Esophagus muscularis mucosa (tissue), 4 donors: Measurements from ENCODE around the gene RFC5. TPM values are rescaled to one million over a fixed set of nuclear protein-coding genes. Genes with fewer than 3 reads are reported as not detected.

ENCODE experiments used
- DNase-seq: peaks from one replicate; pipeline ENCODE4 v3.0.0-alpha.2; 2017; ENCODE audit errors: extremely low spot score
- H3K27ac ChIP-seq, 4 donors: fragments of 200-600 bp; sonication (generic); replicated peaks in 1 of 4; 1 replicate in 3 of 4; 2 replicates in 1 of 4; pipeline ENCODE4 v1.5.1; 2016 to 2019; ENCODE audit warnings: mild to moderate bottlenecking in 1 of 4
- H3K27me3 ChIP-seq, 4 donors: fragments of 200-600 bp; sonication (generic); one replicate each; pipeline versions ENCODE4 v1.5.1 to v1.6.0; 2016 to 2019
- H3K36me3 ChIP-seq, 4 donors: fragments of 200-600 bp; sonication (generic); one replicate each; pipeline ENCODE4 v1.5.1; 2016 to 2019
- H3K4me1 ChIP-seq, 4 donors: fragments of 200-600 bp; sonication (generic); one replicate each; pipeline ENCODE4 v1.5.1; 2016 to 2019
- H3K4me3 ChIP-seq, 4 donors: fragments of 200-600 bp; sonication (generic); 1 replicate in 2 of 4; 2 replicates in 2 of 4; pipeline ENCODE4 v1.5.1; 2016 to 2019; ENCODE audit warnings: mild to moderate bottlenecking in 4 of 4, moderate library complexity in 1 of 4
- H3K9me3 ChIP-seq, 4 donors: fragments of 200-600 bp; sonication (generic); 1 replicate in 3 of 4; 2 replicates in 1 of 4; pipeline ENCODE4 v1.5.1; 2016 to 2019
- CTCF ChIP-seq, 3 experiments: fragments of 200-600 bp in 2 of 3; fragments of 450-650 bp in 1 of 3; sonication (generic) in 2 of 3; IDR thresholded peaks; one replicate each; pipeline ENCODE4 v1.5.1; 2017 to 2019; ENCODE audit warnings: antibody characterized with exemption in 3 of 3, mild to moderate bottlenecking in 2 of 3, moderate library complexity in 1 of 3
- EP300 ChIP-seq: sonication (generic); formaldehyde crosslinking; IDR thresholded peaks from one replicate; pipeline ENCODE4 v1.6.1; 2017; ENCODE audit warnings: antibody characterized with exemption
- POLR2A ChIP-seq: fragments of 450-650 bp; IDR thresholded peaks from one replicate; pipeline ENCODE4 v1.6.1; 2017; ENCODE audit warnings: antibody characterized with exemption, moderate library complexity, mild to moderate bottlenecking, low read depth
- POLR2AphosphoS5 ChIP-seq, 2 donors: sonication (generic); formaldehyde crosslinking; IDR thresholded peaks; one replicate each; pipeline ENCODE4 v1.6.1; 2017; ENCODE audit warnings: antibody characterized with exemption in 2 of 2
- WGBS: methylation state at CpG from one replicate; pipeline ENCODE4 v1.1.5; 2018; 5-methylcytosine and 5-hydroxymethylcytosine counted together
- intact Hi-C: fragments of 100-400 bp; cut with DNase I; formaldehyde crosslinking; loops from one replicate; pipeline ENCODE4 v1.15.1; 2023
- total RNA-seq, 4 donors: library from RNA; depleted of rRNA; stranded (reverse); fragments of >200 nt; gene quantifications; one replicate each; pipeline versions ENCODE4 v1.1.0 to v1.2.1, GENCODE V29; 2016

The RFC5 gene, protein sequence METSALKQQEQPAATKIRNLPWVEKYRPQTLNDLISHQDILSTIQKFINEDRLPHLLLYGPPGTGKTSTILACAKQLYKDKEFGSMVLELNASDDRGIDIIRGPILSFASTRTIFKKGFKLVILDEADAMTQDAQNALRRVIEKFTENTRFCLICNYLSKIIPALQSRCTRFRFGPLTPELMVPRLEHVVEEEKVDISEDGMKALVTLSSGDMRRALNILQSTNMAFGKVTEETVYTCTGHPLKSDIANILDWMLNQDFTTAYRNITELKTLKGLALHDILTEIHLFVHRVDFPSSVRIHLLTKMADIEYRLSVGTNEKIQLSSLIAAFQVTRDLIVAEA
- total RNA-seq: 10 to 100 TPM in 2 of 4 donors, 1 to 10 TPM in 2; 8.7 to 11.3 (median 10.0) TPM

DNA sequence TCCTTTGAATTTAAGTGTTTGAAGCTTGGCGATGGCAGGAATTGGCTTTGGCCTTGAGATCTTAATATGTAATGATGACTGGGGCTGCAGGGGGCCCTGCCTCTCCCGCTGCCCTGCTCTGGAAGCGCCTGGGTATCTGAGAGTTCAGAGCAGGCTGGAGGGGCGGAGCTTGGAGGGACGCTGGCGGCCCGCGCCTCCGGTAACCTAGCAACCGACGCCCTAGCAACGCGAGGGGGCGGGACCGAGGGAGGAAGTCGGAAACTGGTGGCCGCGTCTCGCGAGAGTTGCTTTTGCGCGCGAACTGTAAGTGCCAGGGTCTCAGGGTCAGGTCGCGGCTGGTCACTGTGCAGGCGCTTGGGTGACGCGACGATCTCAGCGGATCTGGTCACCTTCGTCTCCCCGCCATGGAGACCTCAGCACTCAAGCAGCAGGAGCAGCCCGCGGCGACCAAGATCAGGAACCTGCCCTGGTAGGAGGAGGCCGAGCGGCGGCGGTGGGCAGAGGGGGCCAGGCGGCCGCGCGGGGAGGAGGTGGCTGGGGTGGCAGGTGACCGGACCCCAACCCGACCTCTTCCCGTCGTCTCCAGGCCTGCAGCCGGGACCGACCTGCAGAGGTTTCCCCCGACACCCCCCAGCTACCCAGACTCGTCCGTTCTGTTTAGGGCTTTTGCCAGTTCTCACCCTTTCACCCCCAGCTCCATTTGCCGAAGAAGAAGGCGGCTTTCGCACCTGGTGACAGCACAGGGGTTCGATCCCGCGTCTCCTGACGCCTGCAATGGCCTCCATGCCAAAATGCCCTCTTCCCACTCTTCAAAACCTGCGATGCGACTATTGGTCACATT lies at the start of gene RFC5:
Gene RFC5, plus strand, starts transcription at position 280 of the 841 bp plus-strand sequence. Its CDS starts 125 bp downstream, at position 405.
- 0% methylated on average over 31 of the region's 61 CpGs for WGBS
- no peaks in the 10 kb centered on the region for H3K27me3 ChIP-seq
- H3K9me3 ChIP-seq: no peaks in the 10 kb centered on the region
- H3K36me3 ChIP-seq: peaks cover 0 to 26% (median 18%) of the 10 kb centered on the region in 4 donors
- DNase-seq: peak; percentile 99
- intact Hi-C loops: loop anchor here (5.0 kb wide), 1 partner anchor 36 kb away; no protein-coding TSS in a partner anchor
- peak within 1 kb of the TSS; percentile 42 to 69 (median 59) for H3K27ac ChIP-seq
- peak within 1 kb of the TSS; percentile 72 to 90 (median 86) for H3K4me3 ChIP-seq
- TF ChIP-seq CTCF (IDR thresholded peaks at IDR 0.05) (no peak), POLR2A (no peak), POLR2AphosphoS5 (IDR thresholded peaks at IDR 0.05) (peak in 1 of 2 donors; percentile 77)
- peaks cover 6 to 20% (median 16%) of the 10 kb centered on the region in 4 donors for H3K4me1 ChIP-seq

GRCh38 chr12:117967043-117967442 lies 49.5 kb upstream of the RFC5 start:
- peaks cover 0 to 18% (median 14%) of the 10 kb centered on the region in 4 donors for H3K9me3 ChIP-seq
- intact Hi-C loops: no loop called here
- H3K36me3 ChIP-seq: no peaks in the 10 kb centered on the region
- no peak overlapping the region for H3K4me3 ChIP-seq
- DNase-seq: no peak
- no peak overlapping the region for H3K27ac ChIP-seq
- TF ChIP-seq CTCF (IDR thresholded peaks at IDR 0.05) (no peak), POLR2A (no peak), EP300 (no peak), POLR2AphosphoS5 (IDR thresholded peaks at IDR 0.05) (no peak)
- H3K4me1 ChIP-seq: peaks cover 0 to 13% (median 11%) of the 10 kb centered on the region in 4 donors
- 30% methylated on average over 4 of the region's 4 CpGs for WGBS
- H3K27me3 ChIP-seq: peaks cover 0 to 78% (median 12%) of the 10 kb centered on the region in 4 donors

DNA sequence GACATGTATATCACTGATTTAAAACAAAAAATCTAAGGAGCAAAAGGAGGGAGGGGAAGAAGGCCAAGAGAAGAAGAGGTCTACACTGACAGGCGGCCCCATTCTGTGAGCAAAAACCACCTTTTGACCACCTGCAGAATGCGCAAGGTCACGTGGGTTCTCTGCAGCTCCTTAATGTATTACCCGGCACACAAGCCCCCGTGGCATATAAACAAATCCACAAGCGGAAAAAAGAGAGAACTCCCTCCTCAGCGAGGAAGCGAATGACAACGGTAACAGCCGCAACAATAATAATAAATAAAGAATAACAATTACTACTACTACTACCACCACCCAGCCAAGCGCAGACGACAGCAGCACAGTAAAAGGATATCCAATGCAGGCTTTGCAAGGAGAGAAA lies 49.0 kb upstream of the RFC5 start:
- Histone ChIP-seq H3K4me3 (no peak overlapping the region), H3K9me3 (peaks cover 0 to 23% (median 14%) of the 10 kb centered on the region in 4 donors), H3K4me1 (peaks cover 0 to 13% (median 11%) of the 10 kb centered on the region in 4 donors), H3K36me3 (no peaks in the 10 kb centered on the region), H3K27me3 (peaks cover 0 to 78% (median 12%) of the 10 kb centered on the region in 4 donors), H3K27ac (no peak overlapping the region)
- intact Hi-C loops: no loop called here
- DNase-seq: no peak
- 9% methylated on average over 12 of the region's 12 CpGs for WGBS
- TF ChIP-seq POLR2A (no peak), EP300 (no peak), CTCF (IDR thresholded peaks at IDR 0.05) (no peak), POLR2AphosphoS5 (IDR thresholded peaks at IDR 0.05) (no peak)

DNA sequence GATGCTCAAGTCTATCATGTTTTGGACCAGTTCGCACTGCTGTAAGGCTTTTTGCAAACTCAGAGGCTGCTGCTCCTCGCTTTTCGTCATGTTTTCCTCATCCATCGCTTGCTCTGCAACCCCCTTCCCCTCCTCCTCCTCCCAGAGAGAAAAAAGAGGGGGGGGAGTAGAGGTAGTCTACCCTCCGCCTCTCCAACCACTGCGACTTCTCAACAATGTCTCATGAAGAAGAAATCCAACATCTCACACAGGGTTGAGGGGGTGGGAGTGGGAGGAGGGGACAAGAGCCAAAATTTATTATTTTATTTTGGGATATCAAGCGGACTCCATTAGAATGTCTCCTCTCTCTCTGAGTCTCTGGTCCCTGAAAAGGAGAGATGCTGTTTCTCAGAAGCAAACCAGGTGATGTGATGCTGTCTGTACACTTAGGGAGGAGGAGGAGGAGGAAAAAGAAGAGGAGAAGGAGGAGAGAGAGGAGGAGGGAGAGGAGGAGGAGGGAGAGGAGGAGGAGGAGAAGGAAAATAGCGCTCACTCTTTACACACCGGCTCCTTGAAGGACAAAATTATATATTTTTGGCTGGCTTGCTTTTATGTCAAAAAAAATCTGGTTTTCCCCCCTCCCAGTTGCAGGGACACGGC lies 48.2 kb upstream of the RFC5 start:
- no peak for TF ChIP-seq EP300
- no peak for TF ChIP-seq POLR2AphosphoS5 (IDR thresholded peaks at IDR 0.05)
- TF ChIP-seq POLR2A: no peak
- Histone ChIP-seq H3K9me3 (peaks cover 0 to 28% (median 14%) of the 10 kb centered on the region in 4 donors), H3K36me3 (no peaks in the 10 kb centered on the region), H3K27me3 (peaks cover 0 to 82% (median 12%) of the 10 kb centered on the region in 4 donors), H3K4me3 (peak overlapping the region; percentile 33 to 47 (median 38)), H3K4me1 (peaks cover 0 to 13% (median 11%) of the 10 kb centered on the region in 4 donors), H3K27ac (no peak overlapping the region)
- intact Hi-C loops: no loop called here
- 2% methylated on average over 10 of the region's 10 CpGs for WGBS
- no peak for DNase-seq
